ENCODE measurements around the gene FAM83G.

Gene FAM83G

DNA sequence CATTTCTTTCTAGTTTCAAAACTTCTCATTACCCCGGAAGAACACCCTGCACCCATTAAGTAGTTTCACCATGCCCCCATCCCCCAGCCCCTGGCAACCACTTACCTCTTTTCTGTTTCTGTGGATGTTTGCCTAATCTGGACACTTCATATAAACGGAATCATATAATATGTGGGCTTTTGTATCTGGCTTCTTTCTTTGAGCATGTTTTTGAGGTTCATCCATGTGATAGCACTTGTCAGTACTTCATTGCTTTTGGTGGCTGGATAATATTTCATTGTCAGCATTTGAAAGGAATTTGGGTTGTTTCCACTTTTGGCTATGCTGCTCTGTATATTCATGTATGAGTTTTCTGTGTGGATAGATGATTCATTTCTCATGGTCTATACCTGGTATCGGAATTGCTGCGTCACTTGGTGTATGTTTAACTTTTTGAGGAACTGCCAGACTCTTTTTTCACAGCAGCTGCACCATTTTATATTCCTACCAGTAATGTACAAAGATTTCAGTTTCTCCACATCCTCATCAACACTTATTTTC, 82.6 kb downstream of the FAM83G start:
- DNase-seq (ENCODE audit: low read depth, low spot score): no peak

GRCh38 chr17:18921485-18921884, 83.1 kb downstream of the FAM83G start:
- DNase-seq (ENCODE audit: low read depth, low spot score): no peak

- DNase-seq (ENCODE audit: low read depth, low spot score): no peak
Observed at GRCh38 chr17:18920911-18921441, 83.6 kb downstream of the FAM83G start.

DNA sequence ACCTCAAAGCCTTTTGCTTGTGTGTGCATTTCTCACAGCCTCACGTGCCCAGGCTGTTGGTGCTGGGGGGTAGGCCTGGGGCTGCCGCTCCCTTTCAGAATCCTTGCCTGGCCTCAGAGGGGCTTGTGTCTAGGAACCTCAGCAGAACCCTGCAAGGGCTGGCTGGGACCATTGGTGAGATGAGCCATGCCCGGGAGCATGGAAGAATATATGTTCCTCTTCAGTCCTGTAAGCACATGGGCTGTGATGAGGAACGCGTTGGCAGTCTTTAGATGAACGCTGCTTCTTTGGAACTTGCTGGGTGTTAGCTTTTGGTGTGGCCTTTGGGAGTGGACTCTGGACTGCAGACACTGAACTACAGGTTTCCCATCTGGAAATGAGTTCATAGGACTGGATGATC, 84.6 kb downstream of the FAM83G start:
- no peak for DNase-seq (ENCODE audit: low read depth, low spot score)

Data from activated naive CD8-positive, alpha-beta T cell treated with anti-CD3 and anti-CD28 coated beads, Interleukin-2, amount 50 U/mL, for 16 hours (primary cell).